H1 (cell line): Measurements from ENCODE around the gene TATDN2. TPM values are rescaled to one million over a fixed set of nuclear protein-coding genes. Genes with fewer than 3 reads are reported as not detected.

ENCODE experiments used
- CTCF ChIA-PET: fragments of 300-600 bp; sonication (Branson Sonifier 250); formaldehyde crosslinking; loops from one replicate; lab custom pipeline; 2021; ENCODE audit not compliant: partially characterized antibody; lab: Charles Lee
- POLR2A ChIA-PET: fragments of 300-600 bp; sonication (Branson Sonifier 250); formaldehyde crosslinking; loops from one replicate; lab custom pipeline; 2021; ENCODE audit warnings: inconsistent platforms; ENCODE audit not compliant: partially characterized antibody; lab: Charles Lee
- DNase-seq, 2 experiments: peaks; one replicate each; pipeline versions ENCODE4 v3.0.0 to v3.0.0-alpha.2; 2010 to 2022; ENCODE audit warnings: low spot score in 2 of 2, low read depth in 1 of 2, mixed read lengths in 1 of 2
- FAIRE-seq: peaks from 2 replicates; lab custom pipeline; 2011; peaks lifted over from hg19 to GRCh38; lab: Jason Lieb, UNC
- H2AFZ ChIP-seq: 2 replicates; pipeline ENCODE4 v1.8.1; 2012; ENCODE audit warnings: low read length, inconsistent platforms
- H2AK5ac ChIP-seq: 2 replicates; pipeline ENCODE4 v1.6.1; 2013; ENCODE audit warnings: low read depth, low read length
- H2BK120ac ChIP-seq: replicated peaks from 2 replicates; pipeline ENCODE3; 2013; ENCODE audit warnings: low read depth, low read length, inconsistent platforms
- H2BK12ac ChIP-seq: 2 replicates; pipeline ENCODE4 v1.6.1; 2013; ENCODE audit warnings: low read depth, low read length
- H2BK15ac ChIP-seq: 2 replicates; pipeline ENCODE4 v1.6.1; 2013; ENCODE audit warnings: low read length
- H2BK20ac ChIP-seq: 2 replicates; pipeline ENCODE4 v1.6.1; 2013; ENCODE audit warnings: low read length
- H2BK5ac ChIP-seq: 2 replicates; pipeline ENCODE4 v1.6.1; 2013; ENCODE audit warnings: low read depth, low read length
- H3K14ac ChIP-seq: 2 replicates; pipeline ENCODE4 v1.6.1; 2013; ENCODE audit warnings: inconsistent platforms; ENCODE audit not compliant: insufficient read length
- H3K18ac ChIP-seq: 2 replicates; pipeline ENCODE4 v1.6.1; 2013; ENCODE audit warnings: low read length; ENCODE audit errors: extremely low read depth
- H3K23ac ChIP-seq: 2 replicates; pipeline ENCODE4 v1.6.1; 2013; ENCODE audit warnings: inconsistent platforms; ENCODE audit not compliant: insufficient read length
- H3K23me2 ChIP-seq: 2 replicates; pipeline ENCODE4 v1.6.1; 2013; ENCODE audit warnings: low read depth, low read length
- H3K27ac ChIP-seq: 2 replicates; pipeline ENCODE4 v1.6.1; 2011; ENCODE audit warnings: low read depth, low read length, inconsistent platforms
- H3K27me3 ChIP-seq, 4 experiments: replicated peaks in 1 of 4; 1 replicate in 1 of 4; 2 replicates in 3 of 4; pipeline versions ENCODE4 v1.6.1 to v1.8.1; 2011 to 2013; ENCODE audit warnings: low read length in 3 of 4, mild to moderate bottlenecking in 3 of 4, inconsistent platforms in 2 of 4, mixed read lengths in 2 of 4, moderate library complexity in 1 of 4; ENCODE audit not compliant: control insufficient read depth in 3 of 4, insufficient read depth in 3 of 4; ENCODE audit errors: extremely low read depth in 1 of 4
- H3K36me3 ChIP-seq, 4 experiments: 2 replicates each; pipeline versions ENCODE4 v1.6.1 to v1.8.1; 2011 to 2013; ENCODE audit warnings: mild to moderate bottlenecking in 4 of 4, low read length in 3 of 4, moderate library complexity in 2 of 4, control low read depth in 1 of 4, inconsistent platforms in 1 of 4; ENCODE audit not compliant: insufficient read depth in 4 of 4, control insufficient read depth in 2 of 4
- H3K4ac ChIP-seq: replicated peaks from 2 replicates; pipeline ENCODE3; 2013; ENCODE audit warnings: low read length, low read depth, mixed read lengths, inconsistent platforms; ENCODE audit not compliant: insufficient read length
- H3K4me1 ChIP-seq, 4 experiments: replicated peaks in 1 of 4; 1 replicate in 1 of 4; 2 replicates in 3 of 4; pipeline versions ENCODE4 v1.6.1 to v1.8.1; 2011 to 2013; ENCODE audit warnings: low read length in 3 of 4, inconsistent platforms in 2 of 4, mixed read lengths in 1 of 4; ENCODE audit not compliant: insufficient read depth in 4 of 4, control insufficient read depth in 3 of 4
- H3K4me2 ChIP-seq, 2 experiments: 2 replicates each; pipeline versions ENCODE4 v1.6.1 to v1.8.1; 2011 to 2013; ENCODE audit warnings: low read depth in 2 of 2, low read length in 2 of 2, control low read depth in 1 of 2, inconsistent platforms in 1 of 2, mild to moderate bottlenecking in 1 of 2; ENCODE audit not compliant: insufficient read depth in 1 of 2
- H3K4me3 ChIP-seq, 4 experiments: fragments of 200-600, 300-600 bp in 1 of 4; sonication (generic), shearing (Covaris generic), sonication (Bioruptor Twin) in 1 of 4; 2 replicates each; pipeline versions ENCODE4 v1.5.1 to v1.8.1; 2011 to 2016; ENCODE audit warnings: low read length in 4 of 4, low read depth in 3 of 4, control low read depth in 2 of 4, inconsistent platforms in 2 of 4, mild to moderate bottlenecking in 2 of 4, mixed read lengths in 1 of 4, moderate library complexity in 1 of 4; ENCODE audit not compliant: insufficient read depth in 2 of 4; ENCODE audit errors: extremely low read depth in 1 of 4
- H3K56ac ChIP-seq: replicated peaks from 2 replicates; pipeline ENCODE3; 2013; ENCODE audit warnings: low read depth, mild to moderate bottlenecking, mixed read lengths, low read length, inconsistent platforms; ENCODE audit not compliant: insufficient read length
- H3K79me1 ChIP-seq: 2 replicates; pipeline ENCODE4 v1.6.1; 2013; ENCODE audit warnings: low read depth, low read length, control low read depth
- H3K79me2 ChIP-seq, 2 experiments: 2 replicates each; pipeline versions ENCODE4 v1.6.1 to v1.8.1; 2012 to 2013; ENCODE audit warnings: low read length in 2 of 2, mild to moderate bottlenecking in 2 of 2, inconsistent platforms in 1 of 2; ENCODE audit not compliant: insufficient read depth in 2 of 2, control insufficient read depth in 1 of 2
- H3K9ac ChIP-seq, 4 experiments: replicated peaks in 1 of 4; 1 replicate in 1 of 4; 2 replicates in 3 of 4; pipeline versions ENCODE4 v1.6.1 to v1.8.1; 2011 to 2013; ENCODE audit warnings: low read depth in 3 of 4, low read length in 3 of 4, control low read depth in 2 of 4, mild to moderate bottlenecking in 2 of 4, moderate library complexity in 2 of 4, inconsistent platforms in 1 of 4; ENCODE audit errors: extremely low read depth in 1 of 4
- H3K9me3 ChIP-seq, 2 experiments: 2 replicates each; pipeline versions ENCODE4 v1.6.1 to v1.8.1; 2012 to 2013; ENCODE audit warnings: mild to moderate bottlenecking in 2 of 2, moderate library complexity in 2 of 2, control low read depth in 1 of 2, inconsistent platforms in 1 of 2, low read depth in 1 of 2, low read length in 1 of 2, mixed read lengths in 1 of 2; ENCODE audit not compliant: insufficient read depth in 2 of 2
- H4K20me1 ChIP-seq, 2 experiments: replicated peaks in 1 of 2; 2 replicates each; pipeline versions ENCODE3 to v1.8.1; 2011 to 2013; ENCODE audit warnings: inconsistent platforms in 2 of 2, low read length in 2 of 2, mild to moderate bottlenecking in 1 of 2; ENCODE audit not compliant: insufficient read depth in 2 of 2, control insufficient read depth in 1 of 2
- H4K5ac ChIP-seq: 2 replicates; pipeline ENCODE4 v1.6.1; 2013; ENCODE audit warnings: low read length, low read depth, mixed read lengths, inconsistent platforms; ENCODE audit not compliant: insufficient read length
- H4K8ac ChIP-seq: 2 replicates; pipeline ENCODE4 v1.8.0; 2013; ENCODE audit warnings: mild to moderate bottlenecking, moderate library complexity, low read length, inconsistent platforms; ENCODE audit not compliant: insufficient read depth; ENCODE audit errors: extremely low read depth
- H4K91ac ChIP-seq: replicated peaks from 2 replicates; pipeline ENCODE3; 2013; ENCODE audit warnings: low read length, mixed read lengths, inconsistent platforms; ENCODE audit not compliant: insufficient read length
- BRCA1 ChIP-seq: IDR thresholded peaks from 2 replicates; pipeline ENCODE4 v1.6.1; 2012; ENCODE audit warnings: low read depth, low read length, improper control_type of control experiment
- CBX5 ChIP-seq: fragments of 300-800, 300-1000 bp; sonication (generic); IDR thresholded peaks from 2 replicates; pipeline ENCODE4 v1.7.1; 2016; ENCODE audit warnings: antibody characterized with exemption, low read length, low read depth
- CEBPB ChIP-seq: IDR thresholded peaks from 2 replicates; pipeline ENCODE4 v1.6.1; 2012; ENCODE audit warnings: low read depth, low read length
- CHD1 ChIP-seq: IDR thresholded peaks from 2 replicates; pipeline ENCODE4 v1.6.1; 2012; ENCODE audit warnings: low read depth, low read length, improper control_type of control experiment
- CREB1 ChIP-seq: IDR thresholded peaks from 2 replicates; pipeline ENCODE4 v1.6.1; 2012; ENCODE audit warnings: inconsistent platforms
- EGR1 ChIP-seq: IDR thresholded peaks from 2 replicates; pipeline ENCODE4 v1.6.1; 2011; ENCODE audit warnings: low read depth, low read length, borderline replicate concordance
- FOSL1 ChIP-seq: IDR thresholded peaks from 2 replicates; pipeline ENCODE4 v1.6.1; 2011; ENCODE audit warnings: mild to moderate bottlenecking, low read depth, low read length, moderate library complexity; ENCODE audit not compliant: insufficient read depth
- HDAC6 ChIP-seq: IDR thresholded peaks from one replicate; pipeline ENCODE4 v1.7.1; 2012; ENCODE audit warnings: low read depth, mild to moderate bottlenecking, inconsistent platforms, low read length, moderate library complexity
- JUN ChIP-seq: IDR thresholded peaks from 2 replicates; pipeline ENCODE4 v1.6.1; 2011; ENCODE audit warnings: low read depth, mild to moderate bottlenecking, improper control_type of control experiment, low read length
- JUND ChIP-seq: IDR thresholded peaks from 2 replicates; pipeline ENCODE4 v1.6.1; 2011; ENCODE audit warnings: mild to moderate bottlenecking, improper control_type of control experiment, low read length
- NANOG ChIP-seq: IDR thresholded peaks from 2 replicates; pipeline ENCODE4 v1.6.1; 2011; ENCODE audit warnings: low read length, low read depth, mild to moderate bottlenecking, inconsistent platforms; ENCODE audit not compliant: insufficient read depth, poor library complexity, severe bottlenecking
- NRF1 ChIP-seq: IDR thresholded peaks from 2 replicates; pipeline ENCODE4 v1.6.1; 2011; ENCODE audit warnings: mild to moderate bottlenecking, low read depth, low read length, improper control_type of control experiment
- RAD21 ChIP-seq, 2 experiments: IDR thresholded peaks in 1 of 2; conservative IDR thresholded peaks in 1 of 2; 2 replicates each; pipeline ENCODE4 v1.6.1; 2011; ENCODE audit warnings: low read depth in 2 of 2, low read length in 2 of 2, improper control_type of control experiment in 1 of 2, inconsistent platforms in 1 of 2, mild to moderate bottlenecking in 1 of 2, moderate library complexity in 1 of 2
- SIN3A ChIP-seq, 2 experiments: IDR thresholded peaks in 1 of 2; conservative IDR thresholded peaks in 1 of 2; 2 replicates each; pipeline ENCODE4 v1.6.1; 2011 to 2012; ENCODE audit warnings: low read length in 2 of 2, improper control_type of control experiment in 1 of 2, low read depth in 1 of 2, mild to moderate bottlenecking in 1 of 2
- SP1 ChIP-seq: IDR thresholded peaks from 2 replicates; pipeline ENCODE4 v1.6.1; 2011; ENCODE audit warnings: low read depth, low read length
- WGBS, 2 experiments: shearing (Covaris generic) in 1 of 2; methylation state at CpG; one replicate each; pipeline versions ENCODE4 v1.1.6 to v1.1.7; 2013 to 2015; ENCODE audit warnings: low lambda C conversion rate in 2 of 2, mixed read lengths in 2 of 2, inconsistent platforms in 1 of 2, low coverage in 1 of 2, missing lambda C conversion rate in 1 of 2; ENCODE audit not compliant: insufficient replicate concordance in 2 of 2, insufficient coverage in 1 of 2, insufficient read length in 1 of 2; ENCODE audit errors: extremely low coverage in 1 of 2, missing lambda C conversion rate in 1 of 2; 5-methylcytosine and 5-hydroxymethylcytosine counted together
- polyA plus RNA-seq, 7 experiments: library from polyadenylated mRNA; depleted of rRNA in 3 of 7; stranded (reverse) in 5 of 7; unstranded in 2 of 7; fragments of >200 nt in 5 of 7; fragments of 200-250 nt in 2 of 7; gene quantifications; 1 replicate in 5 of 7; 2 replicates in 1 of 7; 4 replicates in 1 of 7; pipeline versions ENCODE4 v1.2.1 to v1.2.3, GENCODE V29; 2011 to 2013; ENCODE audit warnings: missing spikeins in 2 of 7, mixed read lengths in 2 of 7
- total RNA-seq: library from RNA; stranded (reverse); fragmentation: NEBNext Ultra II Directional; extraction: Animal tissue kit (Norgen Biotek cat#: 25700); gene quantifications from 2 replicates; pipeline ENCODE4 v1.2.1, GENCODE V29; 2021

The TATDN2 gene
- total and polyA plus RNA-seq, 2 of the 8 experiments (the other 6 are each of a cell fraction or from before 2014, with no cell fraction given) = 12.1 to 34.8 TPM

GRCh38 chr3:10274601-10275000 is 26.3 kb downstream of the TATDN2 start:
- Histone ChIP-seq H3K23ac (no peak overlapping the region), H2AFZ (no peak overlapping the region), H3K4me3 (no peak overlapping the region), H2BK15ac (no peak overlapping the region), H3K79me2 (peaks cover 0 to 31% of the 10 kb centered on the region in 2 experiments; a peak in 2 of 4 replicates), H3K56ac (no peak overlapping the region), H2AK5ac (no peak overlapping the region), H3K4me2 (no peak overlapping the region), H3K18ac (no peak overlapping the region), H4K5ac (no peak overlapping the region), H4K91ac (no peak overlapping the region), H3K23me2 (no peaks in the 10 kb centered on the region), H3K4me1 (no peaks in the 10 kb centered on the region), H3K27ac (no peak overlapping the region), H3K36me3 (peaks cover 9 to 23% (median 18%) of the 10 kb centered on the region in 4 experiments; a peak in 7 of 8 replicates), H3K9ac (no peak overlapping the region), H3K4ac (no peak overlapping the region), H3K9me3 (no peaks in the 10 kb centered on the region), H4K8ac (no peak overlapping the region), H3K79me1 (peaks cover 9% of the 10 kb centered on the region), H4K20me1 (peaks cover 0 to 14% of the 10 kb centered on the region in 2 experiments), H3K14ac (no peak overlapping the region), H2BK5ac (no peak overlapping the region), H2BK12ac (no peak overlapping the region), H2BK120ac (no peak overlapping the region), H3K27me3 (no peaks in the 10 kb centered on the region), H2BK20ac (no peak overlapping the region)
- DNase-seq (no peak), FAIRE-seq (no peak)
- ChIA-PET CTCF (interaction anchor here (1.0 to 5.2 kb wide), 4 partner anchors 9 to 30 kb away, joined by 3 to 29 read pairs (median 6); no protein-coding TSS in a partner anchor), POLR2A (interaction anchor here (0.8 to 1.0 kb wide), 2 partner anchors 11 to 25 kb away, joined by 3 to 5 read pairs; no protein-coding TSS in a partner anchor)
- WGBS, 2 experiments = 90% methylated on average over 1 of the region's 1 CpG; no CpG with 5 or more reads in 1 of the 2 experiments
- TF ChIP-seq NRF1 = no peak
- TF ChIP-seq SIN3A (conservative IDR thresholded peaks at IDR 0.05 in 1 of 2, IDR thresholded peaks at IDR 0.05 in 1 of 2; ENCODE audit: low read depth in 1 of 2, low read length in 2 of 2) = no peak
- TF ChIP-seq FOSL1 = no peak
- no peak for TF ChIP-seq EGR1
- no peak for TF ChIP-seq CHD1
- TF ChIP-seq CBX5 = no peak
- no peak for TF ChIP-seq HDAC6
- TF ChIP-seq BRCA1 = no peak
- TF ChIP-seq RAD21 (IDR thresholded peaks at IDR 0.05 in 1 of 2, conservative IDR thresholded peaks at IDR 0.05 in 1 of 2; ENCODE audit: low read depth in 2 of 2, low read length in 2 of 2) = no peak
- TF ChIP-seq NANOG = no peak
- no peak for TF ChIP-seq SP1
- no peak for TF ChIP-seq JUN
- no peak for TF ChIP-seq CREB1
- no peak for TF ChIP-seq CEBPB
- TF ChIP-seq JUND = no peak
